Activated CD8-positive, alpha-beta T cell treated with anti-CD3 and anti-CD28 coated beads for 36 hours (primary cell): ENCODE data around the gene FAM120B. TPM values are rescaled to one million over a fixed set of nuclear protein-coding genes. Genes with fewer than 3 reads are reported as not detected.

ENCODE experiments used
- ATAC-seq: fragments of 200-7000 bp; cut with Tn5 transposase; one replicate; pipeline ENCODE4 v1.10.0; 2021; ENCODE audit warnings: mild to moderate bottlenecking, moderate library complexity
- CTCF ChIA-PET: fragments of 350-600 bp; sonication (Branson Sonifier 250); formaldehyde crosslinking; loops from one replicate; lab custom pipeline; 2021; ENCODE audit warnings: antibody characterized with exemption; lab: Charles Lee
- POLR2A ChIA-PET: fragments of 350-600 bp; sonication (Branson Sonifier 250); formaldehyde crosslinking; loops from one replicate; lab custom pipeline; 2021; ENCODE audit warnings: antibody characterized with exemption; lab: Charles Lee
- DNase-seq: peaks from one replicate; pipeline ENCODE4 v3.0.0-alpha.2; 2020
- H3K27ac Mint-ChIP-seq: one replicate; pipeline ENCODE4 v1.8.0; 2021; ENCODE audit warnings: mild to moderate bottlenecking, mixed read lengths
- H3K27me3 Mint-ChIP-seq: one replicate; pipeline ENCODE4 v1.8.0; 2021; ENCODE audit warnings: mixed read lengths
- H3K36me3 Mint-ChIP-seq: one replicate; pipeline ENCODE4 v1.8.0; 2021; ENCODE audit warnings: low read depth, mixed read lengths
- H3K4me1 Mint-ChIP-seq: one replicate; pipeline ENCODE4 v1.8.0; 2021; ENCODE audit warnings: low read depth, mixed read lengths
- H3K4me3 Mint-ChIP-seq: one replicate; pipeline ENCODE4 v1.8.0; 2021; ENCODE audit warnings: mild to moderate bottlenecking, moderate library complexity, mixed read lengths
- H3K9me3 Mint-ChIP-seq: one replicate; pipeline ENCODE4 v1.8.0; 2021; ENCODE audit warnings: mixed read lengths
- CTCF ChIP-seq: fragments of 200-600 bp; IDR thresholded peaks from one replicate; pipeline ENCODE4 v1.8.0; 2022; ENCODE audit warnings: antibody characterized with exemption, mild to moderate bottlenecking
- intact Hi-C: fragments of 100-400 bp; cut with micrococcal nuclease; formaldehyde crosslinking; loops from one replicate; pipeline ENCODE4 v1.10.0; 2022
- total RNA-seq, 2 experiments: library from RNA; stranded (reverse); gene quantifications; one replicate each; pipeline ENCODE4 v1.2.3, GENCODE V29; 2021

Gene FAM120B
- total RNA-seq, 2 experiments from 2014 or later, result 19.0 to 19.5 TPM

GRCh38 chr6:170402318-170403040 lies 95.9 kb downstream of the FAM120B start:
- CTCF ChIA-PET, result no interaction called here

GRCh38 chr6:170403451-170403850 lies 96.9 kb downstream of the FAM120B start:
- Mint-ChIP-seq H3K4me3 (no peak overlapping the region), H3K27ac (no peak overlapping the region), H3K4me1 (no peaks in the 10 kb centered on the region), H3K27me3 (no peaks in the 10 kb centered on the region), H3K36me3 (peaks cover 36% of the 10 kb centered on the region), H3K9me3 (no peaks in the 10 kb centered on the region)
- DNase-seq, result no peak
- no peak for ATAC-seq
- ChIA-PET POLR2A (no interaction called here), CTCF (no interaction called here)
- intact Hi-C loops, result no loop called here
- TF ChIP-seq CTCF, result no peak

More at GRCh38 chr6:170402318-170403040, 95.9 kb downstream of the FAM120B start:
- Mint-ChIP-seq H3K27ac (no peak overlapping the region), H3K36me3 (peaks cover 36% of the 10 kb centered on the region), H3K4me3 (no peak overlapping the region), H3K9me3 (no peaks in the 10 kb centered on the region), H3K4me1 (no peaks in the 10 kb centered on the region), H3K27me3 (no peaks in the 10 kb centered on the region)
- POLR2A ChIA-PET, result interaction anchor here (0.6 kb wide), 1 partner anchor 353 kb away, joined by 3 read pairs; no protein-coding TSS in a partner anchor
- DNase-seq (no peak), ATAC-seq (no peak)
- no peak for TF ChIP-seq CTCF
- intact Hi-C loops, result no loop called here

- ATAC-seq, result no peak
- H3K27ac Mint-ChIP-seq, result no peak overlapping the region
- H3K4me1 Mint-ChIP-seq, result no peaks in the 10 kb centered on the region
- H3K9me3 Mint-ChIP-seq, result no peaks in the 10 kb centered on the region
- intact Hi-C loops, result no loop called here
- no peaks in the 10 kb centered on the region for H3K27me3 Mint-ChIP-seq
- peaks cover 36% of the 10 kb centered on the region for H3K36me3 Mint-ChIP-seq
- ChIA-PET CTCF (no interaction called here), POLR2A (no interaction called here)
- H3K4me3 Mint-ChIP-seq, result no peak overlapping the region
- no peak for DNase-seq
- no peak for TF ChIP-seq CTCF
Measured at GRCh38 chr6:170404036-170404435, 97.5 kb downstream of the FAM120B start.

- H3K27me3 Mint-ChIP-seq, result no peaks in the 10 kb centered on the region
Measured at GRCh38 chr6:170404697-170405096, 98.1 kb downstream of the FAM120B start.

More at GRCh38 chr6:170404697-170405096, 98.1 kb downstream of the FAM120B start:
- H3K9me3 Mint-ChIP-seq, result no peaks in the 10 kb centered on the region
- H3K27ac Mint-ChIP-seq, result peak overlapping the region; percentile 7
- H3K4me3 Mint-ChIP-seq, result no peak overlapping the region
- H3K36me3 Mint-ChIP-seq, result peaks cover 36% of the 10 kb centered on the region
- ChIA-PET POLR2A (interaction anchor here (0.6 kb wide), 1 partner anchor 573 kb away, joined by 3 read pairs; no protein-coding TSS in a partner anchor), CTCF (no interaction called here)
- DNase-seq, result no peak
- ATAC-seq, result no peak
- H3K4me1 Mint-ChIP-seq, result no peaks in the 10 kb centered on the region
- intact Hi-C loops, result no loop called here
- TF ChIP-seq CTCF, result no peak
